Endothelial cell of umbilical vein (primary cell): ENCODE data around the gene PCARE.

ENCODE experiments used
- EZH2 ChIP-seq: IDR thresholded peaks from 2 replicates; pipeline ENCODE4 v1.6.1; 2012; ENCODE audit warnings: borderline replicate concordance, low read depth, mild to moderate bottlenecking, moderate library complexity, low read length, inconsistent platforms; ENCODE audit not compliant: severe bottlenecking
- POLR2A ChIP-seq: IDR thresholded peaks from 2 replicates; pipeline ENCODE4 v1.6.1; 2012; ENCODE audit warnings: low read depth, mild to moderate bottlenecking, control low read depth, low read length
- POLR2AphosphoS5 ChIP-seq: IDR thresholded peaks from 2 replicates; pipeline ENCODE4 v1.6.1; 2012; ENCODE audit warnings: low read depth, mild to moderate bottlenecking, control low read depth, low read length, moderate library complexity; ENCODE audit not compliant: insufficient read depth
- TF ChIP-seq, protein P1 (sequence below), 2 donors: IDR thresholded peaks; 1 replicate in 1 of 2; 2 replicates in 1 of 2; pipeline ENCODE4 v1.5.1; 2011; ENCODE audit warnings: low read length in 2 of 2, mild to moderate bottlenecking in 2 of 2, moderate library complexity in 2 of 2, control low read depth in 1 of 2, inconsistent platforms in 1 of 2, low read depth in 1 of 2; ENCODE audit not compliant: insufficient read depth in 1 of 2; ENCODE audit errors: extremely low read depth in 1 of 2
- TF ChIP-seq, protein P2 (sequence below): IDR thresholded peaks from 2 replicates; pipeline ENCODE4 v1.6.1; 2011; ENCODE audit not compliant: insufficient read depth, insufficient read length

- TF ChIP-seq, protein P1, sequence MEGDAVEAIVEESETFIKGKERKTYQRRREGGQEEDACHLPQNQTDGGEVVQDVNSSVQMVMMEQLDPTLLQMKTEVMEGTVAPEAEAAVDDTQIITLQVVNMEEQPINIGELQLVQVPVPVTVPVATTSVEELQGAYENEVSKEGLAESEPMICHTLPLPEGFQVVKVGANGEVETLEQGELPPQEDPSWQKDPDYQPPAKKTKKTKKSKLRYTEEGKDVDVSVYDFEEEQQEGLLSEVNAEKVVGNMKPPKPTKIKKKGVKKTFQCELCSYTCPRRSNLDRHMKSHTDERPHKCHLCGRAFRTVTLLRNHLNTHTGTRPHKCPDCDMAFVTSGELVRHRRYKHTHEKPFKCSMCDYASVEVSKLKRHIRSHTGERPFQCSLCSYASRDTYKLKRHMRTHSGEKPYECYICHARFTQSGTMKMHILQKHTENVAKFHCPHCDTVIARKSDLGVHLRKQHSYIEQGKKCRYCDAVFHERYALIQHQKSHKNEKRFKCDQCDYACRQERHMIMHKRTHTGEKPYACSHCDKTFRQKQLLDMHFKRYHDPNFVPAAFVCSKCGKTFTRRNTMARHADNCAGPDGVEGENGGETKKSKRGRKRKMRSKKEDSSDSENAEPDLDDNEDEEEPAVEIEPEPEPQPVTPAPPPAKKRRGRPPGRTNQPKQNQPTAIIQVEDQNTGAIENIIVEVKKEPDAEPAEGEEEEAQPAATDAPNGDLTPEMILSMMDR (IDR thresholded peaks at IDR 0.05; ENCODE audit: extremely low read depth in 1 of 2, insufficient read depth in 1 of 2, low read depth in 1 of 2, low read length in 2 of 2), result no peak
- no peak for TF ChIP-seq POLR2AphosphoS5
- no peak for TF ChIP-seq POLR2A
- TF ChIP-seq EZH2, result no peak
- TF ChIP-seq, protein P2, sequence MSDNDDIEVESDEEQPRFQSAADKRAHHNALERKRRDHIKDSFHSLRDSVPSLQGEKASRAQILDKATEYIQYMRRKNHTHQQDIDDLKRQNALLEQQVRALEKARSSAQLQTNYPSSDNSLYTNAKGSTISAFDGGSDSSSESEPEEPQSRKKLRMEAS, result no peak
Observed at GRCh38 chr2:29035016-29035745, 39.1 kb downstream of the PCARE start.
